Neutrophil (primary cell): ENCODE measurements around the gene PSAP.

Experiments
- H3K27ac ChIP-seq: fragments of 200-600 bp; sonication (generic); 2 replicates; pipeline ENCODE4 v1.5.1; 2016; ENCODE audit warnings: mild to moderate bottlenecking, moderate library complexity
- H3K27me3 ChIP-seq: fragments of 200-600 bp; sonication (generic); 2 replicates; pipeline ENCODE4 v1.6.0; 2016; ENCODE audit warnings: mild to moderate bottlenecking
- H3K36me3 ChIP-seq: fragments of 200-600 bp; sonication (generic); 2 replicates; pipeline ENCODE4 v1.5.1; 2017
- H3K4me1 ChIP-seq, 2 experiments: fragments of 200-600 bp in 1 of 2; sonication (generic) in 1 of 2; 1 replicate in 1 of 2; 2 replicates in 1 of 2; pipeline versions ENCODE4 v1.5.1 to v1.6.1; 2013 to 2016; ENCODE audit warnings: low read depth in 1 of 2, low read length in 1 of 2, mild to moderate bottlenecking in 1 of 2, moderate library complexity in 1 of 2; ENCODE audit not compliant: control insufficient read depth in 1 of 2, insufficient read depth in 1 of 2
- H3K4me3 ChIP-seq, 2 experiments: fragments of 200-600 bp in 1 of 2; sonication (generic) in 1 of 2; 1 replicate in 1 of 2; 2 replicates in 1 of 2; pipeline ENCODE4 v1.5.1; 2013 to 2016; ENCODE audit warnings: low read depth in 1 of 2, low read length in 1 of 2, mild to moderate bottlenecking in 1 of 2, moderate library complexity in 1 of 2
- H3K9me3 ChIP-seq: fragments of 200-600 bp; sonication (generic); 2 replicates; pipeline ENCODE4 v1.5.1; 2016
- TF ChIP-seq, protein P1 (sequence below): fragments of 200-600 bp; sonication (generic); IDR thresholded peaks from 2 replicates; pipeline ENCODE4 v1.5.1; 2016; ENCODE audit warnings: antibody characterized with exemption

PSAP gene

DNA sequence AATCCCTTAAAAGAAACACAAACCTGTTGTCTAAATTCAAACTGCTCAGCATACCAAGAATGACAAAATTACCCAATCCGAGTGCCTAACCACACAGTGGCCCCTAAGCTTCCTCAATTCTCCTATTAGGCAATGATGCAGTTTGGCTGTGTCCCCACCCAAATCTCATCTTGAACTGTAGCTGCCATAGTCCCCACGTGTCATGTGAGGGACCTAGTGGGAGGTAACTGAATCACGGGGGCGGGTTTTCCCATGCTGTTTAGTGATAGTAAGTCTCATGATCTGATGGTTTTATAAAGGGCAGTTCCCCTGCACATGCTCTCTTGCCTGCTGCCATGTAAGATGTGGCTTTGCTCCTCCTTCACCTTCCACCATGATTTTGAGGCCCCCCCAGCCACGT is 21.9 kb downstream of the PSAP start:
- H3K27ac ChIP-seq = peak overlapping the region; percentile 92
- peaks cover 96% of the 10 kb centered on the region for H3K36me3 ChIP-seq
- H3K4me1 ChIP-seq = peaks cover 73 to 96% of the 10 kb centered on the region in 2 experiments
- no peaks in the 10 kb centered on the region for H3K27me3 ChIP-seq
- peak overlapping the region; percentile 73 to 77 for H3K4me3 ChIP-seq
- TF ChIP-seq, protein P1, sequence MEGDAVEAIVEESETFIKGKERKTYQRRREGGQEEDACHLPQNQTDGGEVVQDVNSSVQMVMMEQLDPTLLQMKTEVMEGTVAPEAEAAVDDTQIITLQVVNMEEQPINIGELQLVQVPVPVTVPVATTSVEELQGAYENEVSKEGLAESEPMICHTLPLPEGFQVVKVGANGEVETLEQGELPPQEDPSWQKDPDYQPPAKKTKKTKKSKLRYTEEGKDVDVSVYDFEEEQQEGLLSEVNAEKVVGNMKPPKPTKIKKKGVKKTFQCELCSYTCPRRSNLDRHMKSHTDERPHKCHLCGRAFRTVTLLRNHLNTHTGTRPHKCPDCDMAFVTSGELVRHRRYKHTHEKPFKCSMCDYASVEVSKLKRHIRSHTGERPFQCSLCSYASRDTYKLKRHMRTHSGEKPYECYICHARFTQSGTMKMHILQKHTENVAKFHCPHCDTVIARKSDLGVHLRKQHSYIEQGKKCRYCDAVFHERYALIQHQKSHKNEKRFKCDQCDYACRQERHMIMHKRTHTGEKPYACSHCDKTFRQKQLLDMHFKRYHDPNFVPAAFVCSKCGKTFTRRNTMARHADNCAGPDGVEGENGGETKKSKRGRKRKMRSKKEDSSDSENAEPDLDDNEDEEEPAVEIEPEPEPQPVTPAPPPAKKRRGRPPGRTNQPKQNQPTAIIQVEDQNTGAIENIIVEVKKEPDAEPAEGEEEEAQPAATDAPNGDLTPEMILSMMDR = peak; percentile 32
- no peaks in the 10 kb centered on the region for H3K9me3 ChIP-seq

DNA sequence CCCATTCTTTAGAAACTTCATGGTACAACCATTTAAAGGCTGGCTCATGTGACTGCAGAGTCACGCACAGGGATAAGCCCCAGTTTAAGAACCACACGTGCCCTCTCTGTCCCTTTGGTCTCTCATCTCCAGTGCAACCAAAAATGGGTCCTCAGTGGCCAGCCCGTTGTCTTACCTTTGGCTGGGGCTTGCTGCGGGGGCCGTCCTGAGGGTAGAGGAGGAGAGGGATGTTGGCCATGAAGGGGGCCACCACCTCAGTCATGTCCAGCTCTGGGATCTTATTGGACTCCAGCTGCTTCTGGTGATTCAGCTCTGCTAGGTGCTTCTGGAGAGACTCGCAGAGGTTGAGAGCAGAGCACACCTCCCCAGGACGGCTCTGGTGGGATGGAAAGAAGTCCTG is 22.3 kb downstream of the PSAP start:
- no peaks in the 10 kb centered on the region for H3K9me3 ChIP-seq
- peaks cover 77 to 96% of the 10 kb centered on the region in 2 experiments for H3K4me1 ChIP-seq
- TF ChIP-seq, protein P1 = no peak
- H3K36me3 ChIP-seq = peaks cover 94% of the 10 kb centered on the region
- H3K27ac ChIP-seq = peak overlapping the region; percentile 92
- H3K27me3 ChIP-seq = no peaks in the 10 kb centered on the region
- H3K4me3 ChIP-seq = peak overlapping the region; percentile 73 to 77

- Histone ChIP-seq H3K4me1 (peaks cover 86 to 96% of the 10 kb centered on the region in 2 experiments), H3K36me3 (peaks cover 92% of the 10 kb centered on the region), H3K9me3 (no peaks in the 10 kb centered on the region), H3K27me3 (no peaks in the 10 kb centered on the region), H3K27ac (peak overlapping the region; percentile 92), H3K4me3 (peak overlapping the region; percentile 73 to 77)
- TF ChIP-seq, protein P1 = no peak
These were observed 23.2 kb downstream of the PSAP start for GRCh38 chr10:71827852-71828251.

DNA sequence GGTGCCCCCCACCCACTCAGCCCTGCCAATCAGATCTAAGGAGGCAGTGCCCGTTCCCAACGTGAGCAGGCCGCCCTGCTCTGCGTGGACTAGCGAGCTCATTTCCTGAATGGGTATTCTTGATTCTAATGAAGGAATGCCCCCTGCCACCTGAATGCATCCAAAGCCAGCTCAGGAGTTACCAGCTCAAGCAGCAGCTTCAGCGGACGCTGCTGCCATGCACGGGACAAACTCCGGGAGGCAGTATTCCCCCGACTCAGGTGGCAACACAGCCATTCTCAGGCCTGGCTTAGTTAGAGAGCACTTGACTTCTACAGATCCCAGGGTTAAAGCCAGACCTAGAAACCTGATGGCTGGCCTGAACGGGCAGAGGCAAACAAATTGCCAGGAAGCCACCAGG is 25.8 kb downstream of the PSAP start:
- H3K4me3 ChIP-seq = peak overlapping the region; percentile 47 to 73
- peak overlapping the region; percentile 92 for H3K27ac ChIP-seq
- H3K9me3 ChIP-seq = no peaks in the 10 kb centered on the region
- TF ChIP-seq, protein P1 = no peak
- peaks cover 92% of the 10 kb centered on the region for H3K36me3 ChIP-seq
- peaks cover 99 to 100% of the 10 kb centered on the region in 2 experiments for H3K4me1 ChIP-seq
- H3K27me3 ChIP-seq = no peaks in the 10 kb centered on the region

GRCh38 chr10:71824333-71824732 is 26.7 kb downstream of the PSAP start:
- TF ChIP-seq, protein P1 = no peak
- peak overlapping the region; percentile 54 to 73 for H3K4me3 ChIP-seq
- peaks cover 92% of the 10 kb centered on the region for H3K36me3 ChIP-seq
- peaks cover 99 to 100% of the 10 kb centered on the region in 2 experiments for H3K4me1 ChIP-seq
- H3K27me3 ChIP-seq = no peaks in the 10 kb centered on the region
- H3K27ac ChIP-seq = peak overlapping the region; percentile 92
- no peaks in the 10 kb centered on the region for H3K9me3 ChIP-seq

DNA sequence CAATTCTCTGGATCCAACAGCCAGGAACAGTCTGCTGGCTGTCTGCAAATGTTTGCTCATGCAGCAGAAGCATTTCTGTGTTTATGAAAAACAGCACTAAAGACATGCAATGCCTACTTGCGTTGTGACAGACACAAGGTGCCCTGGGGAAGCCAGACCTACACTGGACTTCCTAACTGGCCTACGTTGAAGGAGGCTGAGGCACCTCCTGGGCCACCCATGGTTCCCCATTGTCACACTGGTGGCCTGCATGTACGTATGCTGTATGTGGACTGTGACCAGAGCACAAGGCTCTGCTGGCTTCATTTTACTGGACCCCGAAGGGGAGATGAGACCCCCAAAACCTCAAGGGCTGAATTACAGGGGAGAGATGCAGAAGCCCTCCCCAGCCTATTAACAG is 27.7 kb downstream of the PSAP start:
- Histone ChIP-seq H3K27ac (peak overlapping the region; percentile 92), H3K36me3 (peaks cover 95% of the 10 kb centered on the region), H3K9me3 (no peaks in the 10 kb centered on the region), H3K4me3 (peak overlapping the region; percentile 54 to 73), H3K27me3 (no peaks in the 10 kb centered on the region), H3K4me1 (peaks cover 99 to 100% of the 10 kb centered on the region in 2 experiments)
- TF ChIP-seq, protein P1 = no peak
